ENCODE measurements around the gene PRDM16.

DNA sequence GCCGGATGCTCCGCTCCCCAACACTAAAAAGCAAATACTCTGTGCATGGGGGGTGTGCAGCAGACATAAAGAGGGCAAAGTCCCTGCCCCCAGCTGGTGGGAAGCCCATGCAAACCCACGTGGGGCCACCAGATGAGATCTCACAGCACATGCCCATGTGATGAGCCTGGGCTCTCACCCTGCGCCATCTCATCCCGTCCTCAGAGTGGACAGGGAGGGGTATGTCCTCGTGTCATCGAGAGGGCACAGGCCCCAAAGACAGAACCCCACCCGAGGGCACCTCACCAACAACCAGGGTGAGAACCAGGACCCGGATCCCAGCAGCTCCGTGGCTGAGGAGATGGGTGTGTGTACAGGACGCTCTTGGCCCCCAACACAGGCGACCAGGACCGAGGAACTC lies 360.3 kb downstream of the PRDM16 start:
- TF ChIP-seq, protein P1, sequence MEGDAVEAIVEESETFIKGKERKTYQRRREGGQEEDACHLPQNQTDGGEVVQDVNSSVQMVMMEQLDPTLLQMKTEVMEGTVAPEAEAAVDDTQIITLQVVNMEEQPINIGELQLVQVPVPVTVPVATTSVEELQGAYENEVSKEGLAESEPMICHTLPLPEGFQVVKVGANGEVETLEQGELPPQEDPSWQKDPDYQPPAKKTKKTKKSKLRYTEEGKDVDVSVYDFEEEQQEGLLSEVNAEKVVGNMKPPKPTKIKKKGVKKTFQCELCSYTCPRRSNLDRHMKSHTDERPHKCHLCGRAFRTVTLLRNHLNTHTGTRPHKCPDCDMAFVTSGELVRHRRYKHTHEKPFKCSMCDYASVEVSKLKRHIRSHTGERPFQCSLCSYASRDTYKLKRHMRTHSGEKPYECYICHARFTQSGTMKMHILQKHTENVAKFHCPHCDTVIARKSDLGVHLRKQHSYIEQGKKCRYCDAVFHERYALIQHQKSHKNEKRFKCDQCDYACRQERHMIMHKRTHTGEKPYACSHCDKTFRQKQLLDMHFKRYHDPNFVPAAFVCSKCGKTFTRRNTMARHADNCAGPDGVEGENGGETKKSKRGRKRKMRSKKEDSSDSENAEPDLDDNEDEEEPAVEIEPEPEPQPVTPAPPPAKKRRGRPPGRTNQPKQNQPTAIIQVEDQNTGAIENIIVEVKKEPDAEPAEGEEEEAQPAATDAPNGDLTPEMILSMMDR (conservative IDR thresholded peaks at IDR 0.05; ENCODE audit: low read depth, low read length): no peak
- TF ChIP-seq, protein P2, sequence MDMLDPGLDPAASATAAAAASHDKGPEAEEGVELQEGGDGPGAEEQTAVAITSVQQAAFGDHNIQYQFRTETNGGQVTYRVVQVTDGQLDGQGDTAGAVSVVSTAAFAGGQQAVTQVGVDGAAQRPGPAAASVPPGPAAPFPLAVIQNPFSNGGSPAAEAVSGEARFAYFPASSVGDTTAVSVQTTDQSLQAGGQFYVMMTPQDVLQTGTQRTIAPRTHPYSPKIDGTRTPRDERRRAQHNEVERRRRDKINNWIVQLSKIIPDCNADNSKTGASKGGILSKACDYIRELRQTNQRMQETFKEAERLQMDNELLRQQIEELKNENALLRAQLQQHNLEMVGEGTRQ (IDR thresholded peaks at IDR 0.05; ENCODE audit: low read depth, low read length): no peak
- TF ChIP-seq NFE2L2 (IDR thresholded peaks at IDR 0.05; ENCODE audit: low read depth, low read length) (no peak), MAZ (IDR thresholded peaks at IDR 0.05; ENCODE audit: borderline replicate concordance, low read depth, low read length) (no peak), RCOR1 (IDR thresholded peaks at IDR 0.05; ENCODE audit: insufficient replicate concordance, low read length) (no peak), SMC3 (IDR thresholded peaks at IDR 0.05; ENCODE audit: low read depth, low read length) (no peak), RAD21 (IDR thresholded peaks at IDR 0.05; ENCODE audit: low read length) (no peak), POLR2A (IDR thresholded peaks at IDR 0.05; ENCODE audit: low read depth, low read length) (no peak), MAFK (IDR thresholded peaks at IDR 0.05; ENCODE audit: low read depth, low read length) (no peak)
- TF ChIP-seq, protein P3, sequence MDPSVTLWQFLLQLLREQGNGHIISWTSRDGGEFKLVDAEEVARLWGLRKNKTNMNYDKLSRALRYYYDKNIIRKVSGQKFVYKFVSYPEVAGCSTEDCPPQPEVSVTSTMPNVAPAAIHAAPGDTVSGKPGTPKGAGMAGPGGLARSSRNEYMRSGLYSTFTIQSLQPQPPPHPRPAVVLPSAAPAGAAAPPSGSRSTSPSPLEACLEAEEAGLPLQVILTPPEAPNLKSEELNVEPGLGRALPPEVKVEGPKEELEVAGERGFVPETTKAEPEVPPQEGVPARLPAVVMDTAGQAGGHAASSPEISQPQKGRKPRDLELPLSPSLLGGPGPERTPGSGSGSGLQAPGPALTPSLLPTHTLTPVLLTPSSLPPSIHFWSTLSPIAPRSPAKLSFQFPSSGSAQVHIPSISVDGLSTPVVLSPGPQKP (IDR thresholded peaks at IDR 0.05; ENCODE audit: borderline replicate concordance, low read depth, low read length): no peak
